ENCODE results near the gene LYPD3.

DNA sequence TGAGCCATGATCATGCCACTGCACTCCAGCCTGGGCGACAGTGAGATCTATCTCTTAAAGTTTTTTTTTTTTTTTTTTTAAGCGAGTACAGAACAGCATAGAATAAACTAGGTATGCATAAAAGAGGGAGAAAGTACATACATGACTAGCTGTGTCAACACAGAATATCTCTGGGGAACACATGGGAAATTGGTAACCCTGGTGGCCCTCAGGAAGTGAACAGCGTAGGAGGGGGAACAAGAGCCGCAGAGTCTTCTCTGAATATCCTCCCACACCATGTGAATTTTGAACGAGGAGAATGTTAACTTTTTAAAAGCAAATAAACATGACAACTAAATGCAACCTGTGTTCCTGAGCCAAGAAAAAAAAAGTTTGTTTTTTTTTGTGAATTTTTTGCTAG, 23.9 kb upstream of the LYPD3 start:
- TF ChIP-seq POLR2A (IDR thresholded peaks at IDR 0.05) (no peak), POLR2AphosphoS5 (IDR thresholded peaks at IDR 0.05) (no peak)
- TF ChIP-seq, protein P1, sequence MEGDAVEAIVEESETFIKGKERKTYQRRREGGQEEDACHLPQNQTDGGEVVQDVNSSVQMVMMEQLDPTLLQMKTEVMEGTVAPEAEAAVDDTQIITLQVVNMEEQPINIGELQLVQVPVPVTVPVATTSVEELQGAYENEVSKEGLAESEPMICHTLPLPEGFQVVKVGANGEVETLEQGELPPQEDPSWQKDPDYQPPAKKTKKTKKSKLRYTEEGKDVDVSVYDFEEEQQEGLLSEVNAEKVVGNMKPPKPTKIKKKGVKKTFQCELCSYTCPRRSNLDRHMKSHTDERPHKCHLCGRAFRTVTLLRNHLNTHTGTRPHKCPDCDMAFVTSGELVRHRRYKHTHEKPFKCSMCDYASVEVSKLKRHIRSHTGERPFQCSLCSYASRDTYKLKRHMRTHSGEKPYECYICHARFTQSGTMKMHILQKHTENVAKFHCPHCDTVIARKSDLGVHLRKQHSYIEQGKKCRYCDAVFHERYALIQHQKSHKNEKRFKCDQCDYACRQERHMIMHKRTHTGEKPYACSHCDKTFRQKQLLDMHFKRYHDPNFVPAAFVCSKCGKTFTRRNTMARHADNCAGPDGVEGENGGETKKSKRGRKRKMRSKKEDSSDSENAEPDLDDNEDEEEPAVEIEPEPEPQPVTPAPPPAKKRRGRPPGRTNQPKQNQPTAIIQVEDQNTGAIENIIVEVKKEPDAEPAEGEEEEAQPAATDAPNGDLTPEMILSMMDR (IDR thresholded peaks at IDR 0.05), result no peak

Data from prostate gland (tissue), 2 donors.